ENCODE measurements around the gene AHCYL2.

DNA sequence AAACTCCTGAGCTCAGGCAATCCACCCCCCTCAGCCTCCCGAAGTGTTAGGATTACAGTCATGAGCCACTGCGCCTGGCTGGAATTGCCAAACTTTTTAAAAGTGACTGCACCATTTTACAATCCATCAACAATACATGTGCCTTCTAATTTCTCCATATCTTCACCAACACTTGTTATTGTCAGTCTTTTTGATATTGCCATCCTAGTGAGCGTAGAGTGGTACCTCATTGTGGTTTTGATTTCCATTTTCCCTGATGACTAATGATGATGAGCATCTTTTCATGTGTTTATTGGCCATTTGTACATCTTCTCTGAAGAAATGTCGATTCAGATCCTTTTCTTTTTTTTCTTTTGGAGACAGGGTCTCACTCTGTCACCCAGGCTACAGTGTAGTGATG, 187.7 kb downstream of the AHCYL2 start:
- TF ChIP-seq CTCF (IDR thresholded peaks at IDR 0.05) (no peak), EZH2 (IDR thresholded peaks at IDR 0.05; ENCODE audit: borderline replicate concordance, insufficient read depth, low read depth, low read length, poor library complexity, severe bottlenecking) (no peak)

Measured in B cell (primary cell).